H1 (cell line): Measurements from ENCODE around the gene COL19A1. TPM values are rescaled to one million over a fixed set of nuclear protein-coding genes. Genes with fewer than 3 reads are reported as not detected.

Experiments used
- CTCF ChIA-PET: fragments of 300-600 bp; sonication (Branson Sonifier 250); formaldehyde crosslinking; loops from one replicate; lab custom pipeline; 2021; ENCODE audit not compliant: partially characterized antibody; lab: Charles Lee
- POLR2A ChIA-PET: fragments of 300-600 bp; sonication (Branson Sonifier 250); formaldehyde crosslinking; loops from one replicate; lab custom pipeline; 2021; ENCODE audit warnings: inconsistent platforms; ENCODE audit not compliant: partially characterized antibody; lab: Charles Lee
- DNase-seq, 2 experiments: peaks; one replicate each; pipeline versions ENCODE4 v3.0.0 to v3.0.0-alpha.2; 2010 to 2022; ENCODE audit warnings: low spot score in 2 of 2, low read depth in 1 of 2, mixed read lengths in 1 of 2
- FAIRE-seq: peaks from 2 replicates; lab custom pipeline; 2011; peaks lifted over from hg19 to GRCh38; lab: Jason Lieb, UNC
- H2AFZ ChIP-seq: 2 replicates; pipeline ENCODE4 v1.8.1; 2012; ENCODE audit warnings: low read length, inconsistent platforms
- H2AK5ac ChIP-seq: 2 replicates; pipeline ENCODE4 v1.6.1; 2013; ENCODE audit warnings: low read depth, low read length
- H2BK120ac ChIP-seq: replicated peaks from 2 replicates; pipeline ENCODE3; 2013; ENCODE audit warnings: low read depth, low read length, inconsistent platforms
- H2BK12ac ChIP-seq: 2 replicates; pipeline ENCODE4 v1.6.1; 2013; ENCODE audit warnings: low read depth, low read length
- H2BK15ac ChIP-seq: 2 replicates; pipeline ENCODE4 v1.6.1; 2013; ENCODE audit warnings: low read length
- H2BK20ac ChIP-seq: 2 replicates; pipeline ENCODE4 v1.6.1; 2013; ENCODE audit warnings: low read length
- H2BK5ac ChIP-seq: 2 replicates; pipeline ENCODE4 v1.6.1; 2013; ENCODE audit warnings: low read depth, low read length
- H3K14ac ChIP-seq: 2 replicates; pipeline ENCODE4 v1.6.1; 2013; ENCODE audit warnings: inconsistent platforms; ENCODE audit not compliant: insufficient read length
- H3K18ac ChIP-seq: 2 replicates; pipeline ENCODE4 v1.6.1; 2013; ENCODE audit warnings: low read length; ENCODE audit errors: extremely low read depth
- H3K23ac ChIP-seq: 2 replicates; pipeline ENCODE4 v1.6.1; 2013; ENCODE audit warnings: inconsistent platforms; ENCODE audit not compliant: insufficient read length
- H3K23me2 ChIP-seq: 2 replicates; pipeline ENCODE4 v1.6.1; 2013; ENCODE audit warnings: low read depth, low read length
- H3K27ac ChIP-seq: 2 replicates; pipeline ENCODE4 v1.6.1; 2011; ENCODE audit warnings: low read depth, low read length, inconsistent platforms
- H3K27me3 ChIP-seq, 4 experiments: replicated peaks in 1 of 4; 1 replicate in 1 of 4; 2 replicates in 3 of 4; pipeline versions ENCODE4 v1.6.1 to v1.8.1; 2011 to 2013; ENCODE audit warnings: low read length in 3 of 4, mild to moderate bottlenecking in 3 of 4, inconsistent platforms in 2 of 4, mixed read lengths in 2 of 4, moderate library complexity in 1 of 4; ENCODE audit not compliant: control insufficient read depth in 3 of 4, insufficient read depth in 3 of 4; ENCODE audit errors: extremely low read depth in 1 of 4
- H3K36me3 ChIP-seq, 4 experiments: 2 replicates each; pipeline versions ENCODE4 v1.6.1 to v1.8.1; 2011 to 2013; ENCODE audit warnings: mild to moderate bottlenecking in 4 of 4, low read length in 3 of 4, moderate library complexity in 2 of 4, control low read depth in 1 of 4, inconsistent platforms in 1 of 4; ENCODE audit not compliant: insufficient read depth in 4 of 4, control insufficient read depth in 2 of 4
- H3K4ac ChIP-seq: replicated peaks from 2 replicates; pipeline ENCODE3; 2013; ENCODE audit warnings: low read length, low read depth, mixed read lengths, inconsistent platforms; ENCODE audit not compliant: insufficient read length
- H3K4me1 ChIP-seq, 4 experiments: replicated peaks in 1 of 4; 1 replicate in 1 of 4; 2 replicates in 3 of 4; pipeline versions ENCODE4 v1.6.1 to v1.8.1; 2011 to 2013; ENCODE audit warnings: low read length in 3 of 4, inconsistent platforms in 2 of 4, mixed read lengths in 1 of 4; ENCODE audit not compliant: insufficient read depth in 4 of 4, control insufficient read depth in 3 of 4
- H3K4me2 ChIP-seq, 2 experiments: 2 replicates each; pipeline versions ENCODE4 v1.6.1 to v1.8.1; 2011 to 2013; ENCODE audit warnings: low read depth in 2 of 2, low read length in 2 of 2, control low read depth in 1 of 2, inconsistent platforms in 1 of 2, mild to moderate bottlenecking in 1 of 2; ENCODE audit not compliant: insufficient read depth in 1 of 2
- H3K4me3 ChIP-seq, 4 experiments: fragments of 200-600, 300-600 bp in 1 of 4; sonication (generic), shearing (Covaris generic), sonication (Bioruptor Twin) in 1 of 4; 2 replicates each; pipeline versions ENCODE4 v1.5.1 to v1.8.1; 2011 to 2016; ENCODE audit warnings: low read length in 4 of 4, low read depth in 3 of 4, control low read depth in 2 of 4, inconsistent platforms in 2 of 4, mild to moderate bottlenecking in 2 of 4, mixed read lengths in 1 of 4, moderate library complexity in 1 of 4; ENCODE audit not compliant: insufficient read depth in 2 of 4; ENCODE audit errors: extremely low read depth in 1 of 4
- H3K56ac ChIP-seq: replicated peaks from 2 replicates; pipeline ENCODE3; 2013; ENCODE audit warnings: low read depth, mild to moderate bottlenecking, mixed read lengths, low read length, inconsistent platforms; ENCODE audit not compliant: insufficient read length
- H3K79me1 ChIP-seq: 2 replicates; pipeline ENCODE4 v1.6.1; 2013; ENCODE audit warnings: low read depth, low read length, control low read depth
- H3K79me2 ChIP-seq, 2 experiments: 2 replicates each; pipeline versions ENCODE4 v1.6.1 to v1.8.1; 2012 to 2013; ENCODE audit warnings: low read length in 2 of 2, mild to moderate bottlenecking in 2 of 2, inconsistent platforms in 1 of 2; ENCODE audit not compliant: insufficient read depth in 2 of 2, control insufficient read depth in 1 of 2
- H3K9ac ChIP-seq, 4 experiments: replicated peaks in 1 of 4; 1 replicate in 1 of 4; 2 replicates in 3 of 4; pipeline versions ENCODE4 v1.6.1 to v1.8.1; 2011 to 2013; ENCODE audit warnings: low read depth in 3 of 4, low read length in 3 of 4, control low read depth in 2 of 4, mild to moderate bottlenecking in 2 of 4, moderate library complexity in 2 of 4, inconsistent platforms in 1 of 4; ENCODE audit errors: extremely low read depth in 1 of 4
- H3K9me3 ChIP-seq, 2 experiments: 2 replicates each; pipeline versions ENCODE4 v1.6.1 to v1.8.1; 2012 to 2013; ENCODE audit warnings: mild to moderate bottlenecking in 2 of 2, moderate library complexity in 2 of 2, control low read depth in 1 of 2, inconsistent platforms in 1 of 2, low read depth in 1 of 2, low read length in 1 of 2, mixed read lengths in 1 of 2; ENCODE audit not compliant: insufficient read depth in 2 of 2
- H4K20me1 ChIP-seq, 2 experiments: replicated peaks in 1 of 2; 2 replicates each; pipeline versions ENCODE3 to v1.8.1; 2011 to 2013; ENCODE audit warnings: inconsistent platforms in 2 of 2, low read length in 2 of 2, mild to moderate bottlenecking in 1 of 2; ENCODE audit not compliant: insufficient read depth in 2 of 2, control insufficient read depth in 1 of 2
- H4K5ac ChIP-seq: 2 replicates; pipeline ENCODE4 v1.6.1; 2013; ENCODE audit warnings: low read length, low read depth, mixed read lengths, inconsistent platforms; ENCODE audit not compliant: insufficient read length
- H4K8ac ChIP-seq: 2 replicates; pipeline ENCODE4 v1.8.0; 2013; ENCODE audit warnings: mild to moderate bottlenecking, moderate library complexity, low read length, inconsistent platforms; ENCODE audit not compliant: insufficient read depth; ENCODE audit errors: extremely low read depth
- H4K91ac ChIP-seq: replicated peaks from 2 replicates; pipeline ENCODE3; 2013; ENCODE audit warnings: low read length, mixed read lengths, inconsistent platforms; ENCODE audit not compliant: insufficient read length
- GABPA ChIP-seq: IDR thresholded peaks from 2 replicates; pipeline ENCODE4 v1.6.1; 2011; ENCODE audit warnings: mild to moderate bottlenecking, low read length, moderate library complexity, borderline replicate concordance; ENCODE audit not compliant: insufficient read depth
- JUND ChIP-seq: IDR thresholded peaks from 2 replicates; pipeline ENCODE4 v1.6.1; 2011; ENCODE audit warnings: mild to moderate bottlenecking, improper control_type of control experiment, low read length
- POLR2A ChIP-seq, 2 experiments: IDR thresholded peaks; 1 replicate in 1 of 2; 2 replicates in 1 of 2; pipeline ENCODE4 v1.6.1; 2011; ENCODE audit warnings: low read depth in 2 of 2, low read length in 2 of 2, mild to moderate bottlenecking in 2 of 2; ENCODE audit errors: control extremely low read depth in 1 of 2
- polyA plus RNA-seq, 7 experiments: library from polyadenylated mRNA; depleted of rRNA in 3 of 7; stranded (reverse) in 5 of 7; unstranded in 2 of 7; fragments of >200 nt in 5 of 7; fragments of 200-250 nt in 2 of 7; gene quantifications; 1 replicate in 5 of 7; 2 replicates in 1 of 7; 4 replicates in 1 of 7; pipeline versions ENCODE4 v1.2.1 to v1.2.3, GENCODE V29; 2011 to 2013; ENCODE audit warnings: missing spikeins in 2 of 7, mixed read lengths in 2 of 7
- total RNA-seq: library from RNA; stranded (reverse); fragmentation: NEBNext Ultra II Directional; extraction: Animal tissue kit (Norgen Biotek cat#: 25700); gene quantifications from 2 replicates; pipeline ENCODE4 v1.2.1, GENCODE V29; 2021

The COL19A1 gene
- total and polyA plus RNA-seq, 2 of the 8 experiments (the other 6 are each of a cell fraction or from before 2014, with no cell fraction given), result not detected

DNA sequence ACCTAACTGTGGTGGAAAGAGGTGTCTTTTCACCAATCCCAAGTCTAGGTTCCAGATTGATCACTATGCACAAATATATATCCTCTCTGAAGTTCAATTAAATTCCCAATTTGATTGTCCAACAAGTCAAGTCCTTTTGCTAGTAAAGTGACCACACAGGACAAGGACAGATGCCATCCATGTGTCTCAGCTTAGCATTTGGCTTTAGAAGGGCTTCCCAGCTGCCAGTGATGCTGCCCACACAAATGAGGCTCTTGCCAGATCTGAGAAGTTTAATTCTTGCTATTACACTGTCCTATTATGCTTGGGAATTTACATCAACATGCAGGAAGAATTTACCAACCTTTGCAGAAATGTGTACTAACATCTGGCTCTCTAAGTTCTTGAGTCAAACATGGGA, 328.1 kb downstream of the COL19A1 start:
- Histone ChIP-seq H3K23ac (no peak overlapping the region), H3K79me1 (no peaks in the 10 kb centered on the region), H4K5ac (no peak overlapping the region), H2BK5ac (no peak overlapping the region), H3K4me2 (no peak overlapping the region), H2BK12ac (no peak overlapping the region), H2BK20ac (no peak overlapping the region), H3K27ac (no peak overlapping the region), H3K4ac (no peak overlapping the region), H4K20me1 (no peaks in the 10 kb centered on the region), H3K23me2 (no peaks in the 10 kb centered on the region), H3K9me3 (no peaks in the 10 kb centered on the region), H2AFZ (no peak overlapping the region), H3K56ac (no peak overlapping the region), H3K14ac (no peak overlapping the region), H3K4me1 (no peaks in the 10 kb centered on the region), H3K9ac (no peak overlapping the region), H3K36me3 (no peaks in the 10 kb centered on the region), H3K4me3 (no peak overlapping the region), H3K18ac (no peak overlapping the region), H2AK5ac (no peak overlapping the region), H4K8ac (no peak overlapping the region), H2BK120ac (no peak overlapping the region), H3K27me3 (no peaks in the 10 kb centered on the region), H2BK15ac (no peak overlapping the region), H4K91ac (no peak overlapping the region), H3K79me2 (no peaks in the 10 kb centered on the region)
- FAIRE-seq, result no peak
- no peak for DNase-seq
- ChIA-PET POLR2A (no interaction called here), CTCF (no interaction called here)
- no peak for TF ChIP-seq GABPA
- TF ChIP-seq POLR2A (IDR thresholded peaks at IDR 0.05; ENCODE audit: control extremely low read depth in 1 of 2, low read depth in 2 of 2, low read length in 2 of 2), result no peak
- TF ChIP-seq JUND, result no peak
